Hepatocyte (in vitro differentiated cells): Measurements from ENCODE around the gene INO80. TPM values are rescaled to one million over a fixed set of nuclear protein-coding genes. Genes with fewer than 3 reads are reported as not detected.

Experiments
- DNase-seq: peaks from one replicate; pipeline ENCODE4 v3.0.0-alpha.2; 2016; ENCODE audit warnings: low spot score
- H2AFZ ChIP-seq: fragments of 200-600 bp; sonication (generic); 2 replicates; pipeline ENCODE4 v1.6.0; 2016; ENCODE audit warnings: antibody characterized with exemption, mild to moderate bottlenecking
- H3K27ac ChIP-seq: fragments of 200-600 bp; sonication (generic); 2 replicates; pipeline ENCODE4 v1.5.1; 2016; ENCODE audit warnings: mild to moderate bottlenecking
- H3K27me3 ChIP-seq: fragments of 200-600 bp; sonication (generic); 2 replicates; pipeline ENCODE4 v1.6.1; 2016
- H3K36me3 ChIP-seq: fragments of 200-600 bp; sonication (generic); replicated peaks from 2 replicates; pipeline ENCODE4 v1.5.1; 2016; ENCODE audit warnings: low read depth; ENCODE audit not compliant: insufficient read depth
- H3K4me1 ChIP-seq: fragments of 200-600 bp; sonication (generic); 2 replicates; pipeline ENCODE4 v1.5.1; 2016; ENCODE audit warnings: mild to moderate bottlenecking, moderate library complexity; ENCODE audit not compliant: insufficient read depth
- H3K4me2 ChIP-seq: fragments of 200-600 bp; sonication (generic); 2 replicates; pipeline ENCODE4 v1.6.0; 2016
- H3K4me3 ChIP-seq: fragments of 200-600 bp; sonication (generic); 2 replicates; pipeline ENCODE4 v1.5.1; 2016; ENCODE audit warnings: mild to moderate bottlenecking
- H3K79me2 ChIP-seq: fragments of 200-600 bp; sonication (generic); 2 replicates; pipeline ENCODE4 v1.6.0; 2017; ENCODE audit warnings: mild to moderate bottlenecking
- H3K9me2 ChIP-seq: fragments of 200-600 bp; sonication (generic); replicated peaks from 2 replicates; pipeline ENCODE4 v1.6.0; 2017; ENCODE audit warnings: mild to moderate bottlenecking; ENCODE audit not compliant: insufficient read depth
- H3K9me3 ChIP-seq: fragments of 200-600 bp; sonication (generic); 2 replicates; pipeline ENCODE4 v1.5.1; 2016; ENCODE audit warnings: low read depth, mild to moderate bottlenecking
- H4K20me1 ChIP-seq: fragments of 200-600 bp; sonication (generic); 2 replicates; pipeline ENCODE4 v1.6.0; 2016; ENCODE audit warnings: mild to moderate bottlenecking; ENCODE audit not compliant: insufficient read depth, poor library complexity, severe bottlenecking
- CTCF ChIP-seq: fragments of 200-600 bp; sonication (generic); IDR thresholded peaks from 2 replicates; pipeline ENCODE4 v1.5.1; 2016; ENCODE audit warnings: antibody characterized with exemption, mild to moderate bottlenecking; ENCODE audit not compliant: poor library complexity
- EZH2 ChIP-seq: fragments of 200-600 bp; sonication (generic); IDR thresholded peaks from 2 replicates; pipeline ENCODE4 v1.6.1; 2016; ENCODE audit warnings: antibody characterized with exemption, mild to moderate bottlenecking, borderline replicate concordance
- EZH2phosphoT487 ChIP-seq: fragments of 200-600 bp; sonication (generic); IDR thresholded peaks from one replicate; pipeline ENCODE4 v1.6.1; 2018; ENCODE audit warnings: antibody characterized with exemption, mild to moderate bottlenecking, low read depth, moderate library complexity; ENCODE audit not compliant: unreplicated experiment, severe bottlenecking
- WGBS: methylation state at CpG from one replicate; pipeline ENCODE4 v1.1.6; 2016; ENCODE audit warnings: low lambda C conversion rate; ENCODE audit errors: missing lambda C conversion rate; 5-methylcytosine and 5-hydroxymethylcytosine counted together
- polyA plus RNA-seq: library from polyadenylated mRNA; unstranded; fragments of >200 nt; fragmentation: Nextera tagmentation; extraction: Ambion mirVana; gene quantifications from 2 replicates; pipeline ENCODE4 v1.2.1, GENCODE V29; 2016
- total RNA-seq: library from RNA; depleted of rRNA; stranded (reverse); fragments of >200 nt; gene quantifications from 2 replicates; pipeline ENCODE4 v1.2.3, GENCODE V29; 2014

The INO80 gene
- total and polyA plus RNA-seq, 2 experiments from 2014 or later = 4.5 to 15.5 TPM

DNA sequence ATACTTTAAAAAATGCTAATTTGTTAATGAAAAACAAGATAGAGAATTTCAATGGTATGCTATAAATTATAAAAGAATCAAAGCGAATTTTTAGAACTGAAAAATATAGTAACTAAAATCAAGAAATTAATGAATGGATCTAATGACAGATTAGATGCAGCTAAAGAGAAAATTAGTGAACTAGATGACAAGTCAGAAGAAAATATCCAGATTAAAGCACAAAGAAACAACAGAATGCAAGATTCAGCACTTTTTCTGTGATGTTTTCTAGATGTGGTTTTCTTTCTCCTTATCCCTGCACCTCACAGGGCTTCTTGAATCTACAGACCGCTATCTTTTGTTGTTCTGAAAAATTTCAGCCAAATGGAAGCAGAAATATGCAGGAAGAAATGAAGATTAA is 54.4 kb downstream of the INO80 start:
- no peak for TF ChIP-seq EZH2phosphoT487
- no peak for TF ChIP-seq CTCF
- TF ChIP-seq EZH2 = no peak
- no peak for DNase-seq
- 97% methylated on average over 2 of the region's 2 CpGs for WGBS
- Histone ChIP-seq H3K9me3 (peaks cover 8% of the 10 kb centered on the region), H3K4me1 (no peaks in the 10 kb centered on the region), H3K36me3 (peaks cover 4% of the 10 kb centered on the region), H3K9me2 (no peaks in the 10 kb centered on the region), H4K20me1 (no peaks in the 10 kb centered on the region), H3K27ac (no peak overlapping the region), H3K27me3 (no peaks in the 10 kb centered on the region), H3K4me2 (no peak overlapping the region), H2AFZ (no peak overlapping the region), H3K79me2 (no peaks in the 10 kb centered on the region), H3K4me3 (no peak overlapping the region)

- no peak overlapping the region for H3K27ac ChIP-seq
- no peak overlapping the region for H3K4me3 ChIP-seq
- H4K20me1 ChIP-seq = no peaks in the 10 kb centered on the region
- H3K79me2 ChIP-seq = no peaks in the 10 kb centered on the region
- DNase-seq = no peak
- peaks cover 4% of the 10 kb centered on the region for H3K36me3 ChIP-seq
- H2AFZ ChIP-seq = no peak overlapping the region
- no peak overlapping the region for H3K4me2 ChIP-seq
- no peaks in the 10 kb centered on the region for H3K9me2 ChIP-seq
- H3K9me3 ChIP-seq = peaks cover 8% of the 10 kb centered on the region
- WGBS = 100% methylated on average over 3 of the region's 3 CpGs
- no peak for TF ChIP-seq EZH2phosphoT487
- no peak for TF ChIP-seq EZH2
- no peak for TF ChIP-seq CTCF
- H3K4me1 ChIP-seq = no peaks in the 10 kb centered on the region
- H3K27me3 ChIP-seq = no peaks in the 10 kb centered on the region
Observed at GRCh38 chr15:41060505-41060904, 55.6 kb downstream of the INO80 start.

GRCh38 chr15:41056810-41057209 is 59.3 kb downstream of the INO80 start:
- Histone ChIP-seq H3K4me3 (no peak overlapping the region), H3K79me2 (no peaks in the 10 kb centered on the region), H3K27me3 (no peaks in the 10 kb centered on the region), H3K4me1 (no peaks in the 10 kb centered on the region), H3K27ac (no peak overlapping the region), H4K20me1 (no peaks in the 10 kb centered on the region), H3K36me3 (peaks cover 6% of the 10 kb centered on the region), H2AFZ (no peak overlapping the region), H3K9me3 (peaks cover 7% of the 10 kb centered on the region), H3K9me2 (no peaks in the 10 kb centered on the region), H3K4me2 (no peak overlapping the region)
- TF ChIP-seq EZH2 = no peak
- no peak for TF ChIP-seq CTCF
- no peak for TF ChIP-seq EZH2phosphoT487
- WGBS = 96% methylated on average over 2 of the region's 2 CpGs
- no peak for DNase-seq

DNA sequence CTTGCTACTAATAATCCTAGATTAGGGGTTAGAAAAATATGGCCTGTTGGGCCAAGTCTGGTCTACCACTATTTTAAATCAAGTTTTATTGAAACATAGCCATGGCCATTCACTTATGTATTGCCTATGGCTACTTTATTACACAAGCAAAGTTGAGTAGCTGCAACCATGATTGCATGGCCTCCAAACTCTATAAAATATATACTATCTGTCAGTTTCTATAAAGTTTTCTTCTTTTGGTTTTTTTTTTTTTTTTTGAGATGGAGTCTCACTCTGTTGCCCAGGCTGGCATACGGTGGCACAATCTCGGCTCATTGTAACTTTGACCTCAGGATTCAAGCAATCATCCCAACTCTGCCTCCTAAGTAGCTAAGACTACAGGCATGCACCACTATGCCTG is 60.4 kb downstream of the INO80 start:
- H4K20me1 ChIP-seq = no peaks in the 10 kb centered on the region
- no peak overlapping the region for H3K27ac ChIP-seq
- DNase-seq = no peak
- no peaks in the 10 kb centered on the region for H3K4me1 ChIP-seq
- no peaks in the 10 kb centered on the region for H3K9me2 ChIP-seq
- peaks cover 6% of the 10 kb centered on the region for H3K36me3 ChIP-seq
- H3K27me3 ChIP-seq = no peaks in the 10 kb centered on the region
- H3K79me2 ChIP-seq = no peaks in the 10 kb centered on the region
- 100% methylated on average over 2 of the region's 2 CpGs for WGBS
- no peaks in the 10 kb centered on the region for H3K9me3 ChIP-seq
- H2AFZ ChIP-seq = no peak overlapping the region
- H3K4me2 ChIP-seq = no peak overlapping the region
- TF ChIP-seq EZH2phosphoT487 (no peak), EZH2 (no peak), CTCF (no peak)
- H3K4me3 ChIP-seq = no peak overlapping the region
